AG20443 (cell line): ENCODE data around the gene ACLY.
"Not testable (repeated sequence)": the region's sequence is repeated elsewhere in the genome, so short reads cannot be mapped to it uniquely, and the experiment has no call there.

ENCODE experiments used
- DNase-seq: peaks from one replicate; pipeline ENCODE4 v3.0.0; 2012; ENCODE audit warnings: low spot score, mixed read lengths

ACLY gene

GRCh38 chr17:41871789-41872188, 47.0 kb downstream of the ACLY start:
- no peak for DNase-seq

DNA sequence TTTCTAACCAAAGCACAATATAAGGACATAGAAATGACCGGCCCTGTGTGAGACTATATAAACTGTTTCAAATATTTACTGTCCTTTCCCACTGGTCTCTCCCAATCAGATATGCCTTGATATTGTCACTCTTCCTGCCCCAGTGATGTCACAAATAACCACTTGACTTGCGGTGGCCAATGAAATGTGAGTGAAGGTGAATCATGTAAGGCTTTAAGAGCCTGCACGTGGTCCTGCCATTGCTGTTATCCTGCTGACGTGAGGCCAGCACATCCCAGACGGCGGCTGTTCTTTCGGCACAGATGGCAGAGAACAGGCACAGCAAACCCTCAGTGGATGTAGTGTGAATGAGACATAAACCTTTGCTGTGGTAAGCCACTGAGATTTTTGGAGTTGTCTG, 48.1 kb downstream of the ACLY start:
- DNase-seq = no peak

DNA sequence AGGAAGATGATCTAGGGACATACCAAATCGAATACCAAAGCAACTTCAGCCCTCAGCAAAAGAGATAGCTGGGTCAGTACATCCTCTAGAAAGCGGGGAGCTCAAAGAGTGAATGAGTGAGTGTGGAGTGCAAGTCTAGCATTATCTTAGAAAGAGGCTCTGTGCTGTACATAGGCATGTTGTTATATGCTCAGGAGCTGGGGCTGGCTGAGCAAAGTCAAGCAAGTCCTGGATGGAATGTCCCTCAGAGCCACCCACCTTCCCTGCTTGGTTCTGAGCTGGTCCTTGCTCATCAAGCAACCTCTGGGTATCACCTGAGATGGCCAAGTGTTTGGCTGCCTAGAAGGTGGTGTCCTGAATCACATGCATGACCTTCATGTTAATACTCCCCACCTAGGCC, 48.7 kb downstream of the ACLY start:
- no peak for DNase-seq

GRCh38 chr17:41869426-41869825, 49.3 kb downstream of the ACLY start:
- DNase-seq = no peak

GRCh38 chr17:41868568-41868967, 50.2 kb downstream of the ACLY start:
- DNase-seq = no peak

DNA sequence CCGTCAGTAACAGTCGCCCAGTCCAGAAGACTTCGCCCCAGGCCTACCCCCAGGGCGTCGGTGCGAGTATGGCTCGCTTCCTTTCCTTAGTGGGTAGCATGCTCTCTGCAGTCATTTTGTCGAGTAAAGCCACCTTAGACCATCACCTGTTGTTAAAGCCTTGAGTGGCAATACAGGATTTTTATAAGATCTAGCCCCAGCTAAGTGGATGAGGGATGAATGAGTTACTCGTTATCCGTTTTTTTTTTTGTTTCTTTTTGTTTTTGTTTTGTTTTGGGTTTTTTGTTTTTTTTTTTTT, 53.2 kb downstream of the ACLY start:
- no peak for DNase-seq

DNA sequence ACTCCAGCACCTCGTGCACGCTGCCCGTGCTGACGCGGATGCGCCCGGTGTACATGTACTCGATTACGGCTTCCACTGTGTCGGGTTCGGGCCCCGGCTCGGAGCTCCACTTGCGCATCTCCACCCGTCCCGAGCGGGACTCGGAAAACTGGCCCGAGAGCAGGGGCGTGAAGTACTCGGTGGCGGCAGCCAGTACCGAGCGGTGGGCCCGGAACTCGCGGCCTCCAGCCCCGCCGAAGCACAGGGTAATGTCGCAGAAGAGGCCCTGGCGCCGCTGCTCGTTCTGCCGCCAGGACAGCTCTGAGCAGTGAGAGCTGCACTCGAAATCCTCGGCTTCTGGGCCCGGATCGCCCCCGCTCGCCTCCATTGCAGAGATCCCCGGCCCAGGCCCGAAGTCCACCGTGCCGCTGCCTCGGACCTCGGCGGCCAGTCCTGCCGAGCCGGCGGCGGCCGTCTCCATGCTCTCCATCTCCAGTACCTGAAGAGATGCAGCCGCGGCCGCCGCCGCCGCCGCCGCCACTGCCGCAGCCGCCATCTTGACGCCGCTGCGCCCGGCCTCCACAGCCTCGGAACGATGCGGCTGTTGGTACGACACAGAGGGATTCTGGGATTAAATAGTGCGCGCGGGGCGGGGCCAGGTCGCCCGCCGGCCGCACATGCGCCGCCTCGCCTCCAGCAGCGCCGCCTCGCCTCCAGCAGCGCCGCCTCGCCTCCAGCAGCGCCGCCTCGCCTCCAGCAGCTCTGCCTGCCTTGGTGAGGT, 53.7 kb downstream of the ACLY start, which contains the start of gene KLHL11:
KLHL11 (minus strand) TSS at position 588 of the 760 bp plus-strand sequence; CDS start at position 535, 53 bp downstream.
- DNase-seq = peak; percentile 98

DNA sequence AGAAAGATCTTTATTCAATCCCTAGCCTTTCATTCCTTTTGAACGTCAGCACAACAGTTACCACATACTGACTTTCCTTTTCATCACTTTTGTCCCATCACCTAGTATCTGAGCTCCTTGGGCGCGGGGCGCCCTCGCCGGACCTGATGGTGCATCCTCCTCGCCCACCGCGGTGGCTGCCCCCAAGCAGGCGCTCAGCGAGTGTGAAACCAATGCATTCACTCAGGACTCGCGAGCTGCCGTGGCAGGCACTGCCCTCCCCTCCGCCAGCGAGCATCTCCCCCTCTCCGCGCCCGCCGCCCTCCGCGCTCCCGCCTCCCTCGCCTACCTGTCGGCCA, 54.3 kb downstream of the ACLY start:
- no peak for DNase-seq

GRCh38 chr17:41863074-41863848, 55.5 kb downstream of the ACLY start:
- no peak for DNase-seq

DNA sequence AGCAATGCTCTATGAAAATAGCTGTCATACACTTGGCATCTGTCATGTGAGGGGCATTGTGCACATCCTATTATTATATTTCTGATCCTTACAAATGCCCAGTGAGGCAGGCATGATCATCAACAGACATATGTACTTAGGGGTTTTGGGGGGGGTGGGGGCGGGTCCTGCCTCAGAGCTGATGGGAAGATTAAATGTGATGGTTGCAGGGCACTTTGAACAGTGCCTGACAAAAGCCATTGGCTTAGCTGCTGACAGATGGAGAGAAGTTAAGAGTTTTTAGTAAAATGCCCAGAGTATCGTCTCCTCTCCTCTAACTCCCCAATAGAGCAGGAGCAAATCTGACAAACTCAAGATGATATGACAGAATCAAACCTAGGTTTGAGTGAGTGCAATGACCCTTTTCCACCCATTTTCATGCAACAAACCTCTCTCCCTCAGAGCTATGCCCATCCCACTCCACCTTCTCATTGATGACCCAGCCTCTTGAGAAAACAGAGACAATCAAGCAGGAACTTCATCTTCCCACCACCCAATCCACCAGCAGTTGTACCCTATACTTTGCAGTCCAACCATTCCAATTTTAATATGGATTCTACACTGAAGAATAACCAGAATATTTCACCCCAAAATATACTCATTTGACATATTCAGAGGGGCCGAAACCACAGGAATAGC, 58.4 kb downstream of the ACLY start:
- DNase-seq = no peak

DNA sequence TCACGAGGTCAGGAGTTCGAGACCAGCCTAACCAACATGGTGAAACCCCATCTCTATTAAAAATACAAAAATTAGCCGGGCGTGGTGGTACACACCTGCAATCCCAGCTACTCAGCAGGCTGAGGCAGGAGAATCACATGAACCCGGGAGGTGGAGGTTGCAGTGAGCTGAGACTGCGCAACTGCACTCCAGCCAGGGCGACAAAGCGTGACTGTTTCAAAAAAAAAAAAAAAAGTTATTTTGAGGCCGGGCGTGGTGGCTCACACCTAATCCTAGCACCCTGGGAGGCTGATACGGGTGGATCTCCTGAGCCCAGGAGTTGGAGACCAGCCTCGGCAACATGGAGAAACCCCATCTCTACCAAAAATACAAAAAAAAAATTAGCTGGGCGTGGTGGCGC, 67.4 kb downstream of the ACLY start:
- not testable (repeated sequence) for DNase-seq

- no peak for DNase-seq
Measured at GRCh38 chr17:41849251-41849990, 69.3 kb downstream of the ACLY start.

- DNase-seq = no peak
Measured at GRCh38 chr17:41848788-41849187, 70.0 kb downstream of the ACLY start.

- DNase-seq = no peak
Measured at GRCh38 chr17:41844971-41845370, 73.8 kb downstream of the ACLY start.

DNA sequence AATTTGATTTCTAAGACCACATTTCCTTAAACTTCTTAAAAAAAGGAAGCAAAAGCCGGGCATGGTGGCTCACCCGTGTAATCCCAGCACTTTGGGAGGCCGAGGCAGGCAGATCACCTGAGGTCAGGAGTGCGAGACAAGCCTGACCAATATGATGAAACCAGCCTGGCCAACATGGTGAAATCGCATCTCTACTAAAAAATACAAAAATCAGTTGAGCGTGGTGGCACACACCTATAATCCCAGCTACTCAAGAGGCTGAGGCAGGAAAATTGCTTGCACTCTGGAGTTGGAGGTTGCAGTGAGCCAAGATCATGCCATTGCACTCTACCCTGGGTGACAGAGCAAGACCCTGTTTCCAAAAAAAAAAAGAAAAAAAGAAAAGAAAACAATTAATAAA, 78.0 kb downstream of the ACLY start:
- DNase-seq = not testable (repeated sequence)

DNA sequence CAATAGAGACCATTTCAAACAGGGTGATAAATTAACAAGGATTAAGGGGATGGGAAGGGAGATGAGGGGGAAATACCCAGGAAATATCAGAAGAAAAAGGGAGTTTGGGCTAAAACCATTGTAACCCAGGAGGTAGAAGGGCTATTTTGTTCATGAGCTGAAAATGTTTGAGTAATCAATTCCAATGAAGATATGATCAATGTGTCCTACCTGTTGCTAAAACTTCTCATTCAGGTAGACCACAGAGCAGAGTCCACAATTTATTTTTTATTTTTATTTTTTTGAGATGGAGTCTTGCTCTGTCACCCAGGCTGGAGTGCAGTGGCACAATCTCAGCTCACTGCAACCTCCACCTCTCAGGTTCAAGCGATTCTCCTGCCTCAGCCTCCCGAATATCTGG, 79.3 kb downstream of the ACLY start:
- not testable (repeated sequence) for DNase-seq

DNA sequence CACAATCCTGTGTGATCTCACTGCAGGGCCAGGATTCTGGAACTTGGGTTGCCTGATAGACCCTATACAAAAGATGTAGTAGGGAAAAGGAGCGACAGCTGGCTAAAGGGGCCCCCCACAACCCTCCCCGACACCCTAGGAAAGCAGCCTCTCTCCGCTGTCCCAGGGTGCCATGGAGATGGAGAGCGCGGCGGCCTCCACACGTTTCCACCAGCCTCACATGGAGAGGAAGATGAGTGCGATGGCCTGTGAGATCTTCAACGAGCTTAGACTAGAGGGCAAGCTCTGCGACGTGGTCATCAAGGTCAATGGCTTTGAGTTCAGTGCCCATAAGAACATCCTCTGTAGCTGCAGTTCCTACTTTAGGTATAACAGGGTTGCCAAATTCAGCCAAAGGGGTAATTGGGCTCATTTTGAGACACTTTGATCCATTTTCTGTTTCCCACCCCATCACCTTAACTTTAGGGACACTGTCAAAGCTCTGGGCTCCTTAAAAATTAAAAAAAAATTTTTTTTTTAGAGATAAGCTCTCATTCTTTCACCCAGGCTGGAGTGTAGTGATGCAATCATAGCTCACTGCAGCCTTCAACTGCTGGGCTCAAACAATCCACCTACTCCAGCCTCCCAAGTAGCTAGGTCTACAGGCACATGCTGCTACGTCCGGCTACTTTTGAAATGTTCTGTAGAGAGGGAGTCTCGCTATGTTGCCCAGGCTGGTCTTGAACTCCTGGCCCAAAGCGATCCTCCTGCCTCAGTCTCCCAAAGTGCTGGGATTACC, 80.8 kb downstream of the ACLY start, which contains the start of gene KLHL10:
KLHL10 (plus strand) TSS at position 65 of the 778 bp plus-strand sequence; CDS start at position 173, 108 bp downstream.
- no peak for DNase-seq

DNA sequence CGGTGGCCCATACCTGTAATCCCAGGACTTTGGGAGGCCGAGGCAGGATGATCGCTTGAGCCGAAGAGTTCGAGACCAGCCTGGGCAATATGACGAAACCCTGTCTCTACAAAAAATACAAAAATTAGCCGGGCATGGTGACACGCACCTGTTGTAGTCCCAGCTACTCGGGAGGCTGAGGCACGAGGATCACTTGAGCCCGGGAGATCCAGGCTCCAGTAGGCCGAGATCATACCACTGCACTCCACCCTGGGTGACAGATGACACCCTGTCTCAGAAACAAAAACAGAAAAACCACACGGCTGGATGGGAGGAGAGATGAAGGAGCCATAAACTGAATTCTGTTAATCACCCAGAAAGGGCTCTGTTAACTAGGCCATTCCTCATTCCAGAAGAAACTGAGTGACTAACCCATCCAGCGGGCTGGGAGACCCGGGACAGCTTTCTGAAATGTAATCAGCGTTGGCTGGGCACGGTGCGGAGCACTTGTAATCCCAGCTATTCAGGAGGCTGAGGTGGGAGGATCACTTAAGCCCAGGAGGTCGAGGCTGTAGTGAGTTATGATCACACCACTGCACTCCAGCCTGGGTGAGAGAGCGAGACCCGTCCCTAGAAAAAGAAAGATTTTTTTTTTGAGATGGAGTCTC, 82.1 kb downstream of the ACLY start:
- no peak for DNase-seq

DNA sequence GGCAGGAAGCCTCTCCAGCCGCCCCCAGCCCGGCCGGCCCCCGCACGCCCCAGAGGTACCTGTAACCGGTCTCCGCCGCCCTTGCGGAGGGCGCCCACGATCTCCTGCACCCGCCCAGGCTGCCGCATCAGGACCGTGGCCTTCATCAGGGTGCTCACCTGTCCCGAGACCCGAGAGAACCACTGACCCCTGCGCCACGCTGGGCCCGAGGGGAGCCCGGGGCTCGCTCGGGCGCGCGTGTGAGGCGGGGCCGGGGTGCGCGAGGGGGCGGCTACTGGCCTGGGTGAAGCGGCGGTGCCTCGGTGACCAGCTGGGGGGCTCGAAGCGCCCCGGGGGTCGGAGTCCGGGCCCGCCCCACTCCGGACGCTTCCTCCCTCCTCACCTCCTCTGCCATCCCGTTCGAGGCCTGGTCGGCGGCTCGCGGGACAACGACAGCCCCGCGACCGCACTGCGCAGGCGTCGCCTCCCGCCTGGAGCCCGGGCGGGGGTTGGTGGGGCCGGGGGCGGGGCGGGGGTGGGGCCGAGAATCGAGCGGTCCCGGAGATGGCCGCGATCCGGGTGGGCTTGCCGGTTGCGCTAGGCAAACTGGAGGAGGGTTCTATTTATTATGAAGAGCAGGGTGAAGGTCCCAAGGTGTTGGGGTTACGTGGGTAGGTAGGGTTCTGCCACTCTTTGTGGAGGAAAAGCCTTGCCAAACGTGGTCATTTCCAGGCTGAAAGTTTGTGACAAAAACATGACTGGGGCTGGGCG, 82.8 kb downstream of the ACLY start, which contains the start of gene NT5C3B:
NT5C3B (minus strand) TSS at position 433 of the 750 bp plus-strand sequence; CDS start at position 394, 39 bp downstream.
- DNase-seq = peak; percentile 97

DNA sequence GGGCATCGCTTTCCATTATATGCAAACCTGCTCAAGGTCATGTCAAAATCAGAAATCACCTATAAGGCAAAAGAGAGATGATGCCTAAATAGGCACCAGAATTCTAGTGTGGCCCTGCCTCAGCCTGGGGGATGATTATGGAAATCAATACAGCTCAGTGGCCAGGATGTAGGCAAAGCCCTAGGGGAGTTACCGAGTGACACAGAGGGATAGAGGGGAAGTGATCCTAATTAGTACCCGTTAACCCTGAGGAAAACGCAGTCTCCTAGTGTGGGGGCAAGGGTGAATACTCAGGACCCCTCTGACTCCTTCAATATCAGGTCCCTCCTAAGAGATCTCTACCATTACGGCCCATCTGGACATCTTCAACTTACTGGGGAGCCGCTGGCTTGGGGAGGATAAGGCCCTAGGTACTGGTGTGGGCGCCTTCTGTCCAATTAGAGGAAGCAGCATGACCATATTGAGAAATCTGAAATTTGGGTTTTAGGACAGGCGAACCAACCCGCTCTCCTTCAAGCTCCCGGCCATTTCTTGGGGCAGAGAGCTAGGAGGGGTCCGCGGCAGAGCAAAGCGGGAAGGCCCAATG, 83.4 kb downstream of the ACLY start:
- peak; percentile 49 for DNase-seq
